ENCODE data around the gene ANKS1A. TPM values are rescaled to one million over a fixed set of nuclear protein-coding genes. Genes with fewer than 3 reads are reported as not detected.
"Not testable (repeated sequence)": the region's sequence is repeated elsewhere in the genome, so short reads cannot be mapped to it uniquely, and the experiment has no call there.

ANKS1A gene
- total RNA-seq, 1 donor from 2014 or later = 20.9 TPM

DNA sequence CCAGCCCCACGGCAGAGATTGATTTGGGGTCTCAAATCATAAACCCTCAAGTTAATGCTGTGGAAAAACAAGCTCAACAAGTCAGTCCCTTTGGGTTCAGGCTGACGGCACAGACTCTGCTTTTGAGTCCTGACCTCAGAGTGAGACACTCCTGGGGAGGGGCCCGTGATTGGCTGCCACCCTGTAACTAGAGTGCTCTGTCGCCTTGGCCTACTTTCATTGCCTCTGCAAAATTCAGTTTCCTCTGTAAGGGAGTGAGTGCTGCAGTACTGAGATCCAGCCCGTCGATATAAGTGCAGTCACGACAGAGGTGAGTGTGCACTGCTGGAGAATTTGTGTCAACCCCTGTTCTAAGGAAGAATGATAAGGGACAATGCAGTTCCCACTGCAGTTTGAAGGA lies 105.6 kb downstream of the ANKS1A start:
- intact Hi-C loops (cut with DNase I) = no loop called here
- no peaks in the 10 kb centered on the region for H3K9me3 ChIP-seq
- H3K36me3 ChIP-seq = peaks cover 14 to 49% of the 10 kb centered on the region in 2 donors
- no peak overlapping the region for H3K27ac ChIP-seq
- TF ChIP-seq, protein P1, sequence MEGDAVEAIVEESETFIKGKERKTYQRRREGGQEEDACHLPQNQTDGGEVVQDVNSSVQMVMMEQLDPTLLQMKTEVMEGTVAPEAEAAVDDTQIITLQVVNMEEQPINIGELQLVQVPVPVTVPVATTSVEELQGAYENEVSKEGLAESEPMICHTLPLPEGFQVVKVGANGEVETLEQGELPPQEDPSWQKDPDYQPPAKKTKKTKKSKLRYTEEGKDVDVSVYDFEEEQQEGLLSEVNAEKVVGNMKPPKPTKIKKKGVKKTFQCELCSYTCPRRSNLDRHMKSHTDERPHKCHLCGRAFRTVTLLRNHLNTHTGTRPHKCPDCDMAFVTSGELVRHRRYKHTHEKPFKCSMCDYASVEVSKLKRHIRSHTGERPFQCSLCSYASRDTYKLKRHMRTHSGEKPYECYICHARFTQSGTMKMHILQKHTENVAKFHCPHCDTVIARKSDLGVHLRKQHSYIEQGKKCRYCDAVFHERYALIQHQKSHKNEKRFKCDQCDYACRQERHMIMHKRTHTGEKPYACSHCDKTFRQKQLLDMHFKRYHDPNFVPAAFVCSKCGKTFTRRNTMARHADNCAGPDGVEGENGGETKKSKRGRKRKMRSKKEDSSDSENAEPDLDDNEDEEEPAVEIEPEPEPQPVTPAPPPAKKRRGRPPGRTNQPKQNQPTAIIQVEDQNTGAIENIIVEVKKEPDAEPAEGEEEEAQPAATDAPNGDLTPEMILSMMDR (IDR thresholded peaks at IDR 0.05) = no peak
- DNase-seq (ENCODE audit: low spot score in 2 of 2) = no peak
- H3K4me3 ChIP-seq = no peak overlapping the region
- H3K4me1 ChIP-seq = no peaks in the 10 kb centered on the region
- no peaks in the 10 kb centered on the region for H3K27me3 ChIP-seq

GRCh38 chr6:34998417-34998816 lies 109.4 kb downstream of the ANKS1A start:
- H3K27ac ChIP-seq; H3K9me3 ChIP-seq; H3K4me3 ChIP-seq; H3K27me3 ChIP-seq; H3K4me1 ChIP-seq; intact Hi-C loops (cut with DNase I); DNase-seq (ENCODE audit: low spot score in 2 of 2): not testable (repeated sequence)
- peaks cover 17 to 27% of the 10 kb centered on the region in 2 donors for H3K36me3 ChIP-seq

DNA sequence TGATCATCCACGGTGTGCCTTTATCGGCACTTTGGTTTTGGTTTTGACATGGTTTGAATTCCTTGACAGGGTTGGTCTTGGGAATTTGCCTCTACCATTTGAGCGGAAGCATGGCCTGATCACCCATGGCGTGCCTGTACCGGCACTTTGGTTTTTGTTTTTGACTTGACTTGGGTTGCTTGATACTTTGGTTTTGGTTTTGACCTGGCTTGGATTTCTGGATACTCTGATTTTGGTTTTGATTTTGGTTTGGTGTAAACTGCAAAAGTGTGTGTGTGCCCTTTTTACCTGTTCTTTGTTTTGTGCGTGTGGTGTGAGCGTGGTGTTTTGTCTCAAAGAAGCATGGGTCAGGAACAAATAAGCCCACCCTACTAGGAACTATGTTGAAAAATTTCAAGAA lies 110.1 kb downstream of the ANKS1A start:
- H3K27ac ChIP-seq; H3K4me3 ChIP-seq; intact Hi-C loops (cut with DNase I); H3K27me3 ChIP-seq; H3K9me3 ChIP-seq; DNase-seq (ENCODE audit: low spot score in 2 of 2); H3K4me1 ChIP-seq: not testable (repeated sequence)
- H3K36me3 ChIP-seq = peaks cover 16 to 20% of the 10 kb centered on the region in 2 donors

GRCh38 chr6:34999962-35000361 lies 110.9 kb downstream of the ANKS1A start:
- H3K36me3 ChIP-seq = peaks cover 8 to 12% of the 10 kb centered on the region in 2 donors
- H3K9me3 ChIP-seq; H3K4me3 ChIP-seq; H3K27me3 ChIP-seq; H3K4me1 ChIP-seq; H3K27ac ChIP-seq; intact Hi-C loops (cut with DNase I); DNase-seq (ENCODE audit: low spot score in 2 of 2): not testable (repeated sequence)

- DNase-seq (ENCODE audit: low spot score in 2 of 2); H3K27ac ChIP-seq; H3K4me1 ChIP-seq; intact Hi-C loops (cut with DNase I); H3K9me3 ChIP-seq; H3K4me3 ChIP-seq; H3K36me3 ChIP-seq; H3K27me3 ChIP-seq: not testable (repeated sequence)
Measured at GRCh38 chr6:35001349-35001748, 112.3 kb downstream of the ANKS1A start.

- H3K9me3 ChIP-seq; H3K36me3 ChIP-seq; H3K4me1 ChIP-seq; DNase-seq (ENCODE audit: low spot score in 2 of 2); intact Hi-C loops (cut with DNase I); H3K4me3 ChIP-seq; H3K27me3 ChIP-seq; H3K27ac ChIP-seq: not testable (repeated sequence)
Measured at GRCh38 chr6:35003886-35004530, 115.0 kb downstream of the ANKS1A start.

GRCh38 chr6:35007016-35007415 lies 118.0 kb downstream of the ANKS1A start:
- TF ChIP-seq, protein P1 (IDR thresholded peaks at IDR 0.05) = no peak
- H3K27ac ChIP-seq = no peak overlapping the region
- peaks cover 4 to 7% of the 10 kb centered on the region in 2 donors for H3K36me3 ChIP-seq
- H3K4me1 ChIP-seq = no peaks in the 10 kb centered on the region
- intact Hi-C loops (cut with DNase I) = no loop called here
- no peak for DNase-seq (ENCODE audit: low spot score in 2 of 2)
- no peaks in the 10 kb centered on the region for H3K27me3 ChIP-seq
- H3K4me3 ChIP-seq = no peak overlapping the region
- H3K9me3 ChIP-seq = no peaks in the 10 kb centered on the region

- Histone ChIP-seq H3K27ac (no peak overlapping the region), H3K9me3 (no peaks in the 10 kb centered on the region), H3K4me1 (no peaks in the 10 kb centered on the region), H3K27me3 (no peaks in the 10 kb centered on the region), H3K4me3 (no peak overlapping the region), H3K36me3 (no peaks in the 10 kb centered on the region)
- DNase-seq (ENCODE audit: low spot score in 2 of 2) = no peak
- TF ChIP-seq, protein P1 (IDR thresholded peaks at IDR 0.05) = no peak
- intact Hi-C loops (cut with DNase I) = no loop called here
Measured at GRCh38 chr6:35008858-35009257, 119.8 kb downstream of the ANKS1A start.

Measured in ascending aorta (tissue), 2 donors.